ENCODE results near the gene DYSF. TPM values are rescaled to one million over a fixed set of nuclear protein-coding genes. Genes with fewer than 3 reads are reported as not detected.

Gene DYSF
- total RNA-seq, 1 donor from 2014 or later: 0.13 TPM

- Mint-ChIP-seq H3K27ac (no peak overlapping the region), H3K27me3 (peaks cover 18% of the 10 kb centered on the region), H3K4me1 (no peaks in the 10 kb centered on the region), H3K36me3 (ENCODE audit: low read depth) (no peaks in the 10 kb centered on the region), H3K4me3 (no peak overlapping the region), H3K9me3 (no peaks in the 10 kb centered on the region)
- DNase-seq: no peak
- ATAC-seq (ENCODE audit: low read depth): no peak
- ChIA-PET POLR2A (no interaction called here), CTCF (interaction anchor here (1.9 kb wide), 1 partner anchor 1029 kb away, joined by 5 read pairs; no protein-coding TSS in a partner anchor)
- intact Hi-C loops (cut with micrococcal nuclease): no loop called here
- TF ChIP-seq CTCF (IDR thresholded peaks at IDR 0.05): no peak
Measured at GRCh38 chr2:71550801-71551630, 97.7 kb downstream of the DYSF start.

DNA sequence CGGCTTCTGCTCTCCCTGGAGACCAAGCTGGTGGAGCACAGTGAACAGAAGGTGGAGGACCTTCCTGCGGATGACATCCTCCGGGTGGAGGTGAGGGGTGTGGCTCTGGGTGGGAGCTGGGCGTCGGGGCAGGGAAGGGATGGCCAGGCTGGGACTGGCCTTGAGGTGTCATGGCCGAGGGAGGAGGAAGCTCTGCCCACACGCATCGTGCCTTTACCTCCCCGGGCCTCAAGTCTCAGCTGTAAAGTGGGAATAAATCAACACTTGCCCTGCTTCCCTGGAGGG is 98.2 kb downstream of the DYSF start:
- Mint-ChIP-seq H3K27me3 (peaks cover 14% of the 10 kb centered on the region), H3K27ac (no peak overlapping the region), H3K9me3 (no peaks in the 10 kb centered on the region), H3K36me3 (ENCODE audit: low read depth) (no peaks in the 10 kb centered on the region), H3K4me1 (no peaks in the 10 kb centered on the region), H3K4me3 (no peak overlapping the region)
- ATAC-seq (ENCODE audit: low read depth) (no peak), DNase-seq (no peak)
- intact Hi-C loops (cut with micrococcal nuclease): no loop called here
- TF ChIP-seq CTCF (IDR thresholded peaks at IDR 0.05): no peak
- ChIA-PET CTCF (interaction anchor here (1.5 to 1.9 kb wide), 2 partner anchors 1028 to 1194 kb away, joined by 4 to 5 read pairs; no protein-coding TSS in a partner anchor), POLR2A (no interaction called here)

- POLR2A ChIA-PET: no interaction called here
- ATAC-seq (ENCODE audit: low read depth): no peak
- Mint-ChIP-seq H3K27me3 (peaks cover 8% of the 10 kb centered on the region), H3K4me3 (no peak overlapping the region), H3K9me3 (no peaks in the 10 kb centered on the region), H3K4me1 (no peaks in the 10 kb centered on the region), H3K36me3 (ENCODE audit: low read depth) (no peaks in the 10 kb centered on the region), H3K27ac (no peak overlapping the region)
- intact Hi-C loops (cut with micrococcal nuclease): no loop called here
- TF ChIP-seq CTCF (IDR thresholded peaks at IDR 0.05): no peak
- CTCF ChIA-PET: interaction anchor here (1.0 to 1.9 kb wide), 3 partner anchors 58 to 1193 kb away, joined by 3 to 5 read pairs (median 4); no protein-coding TSS in a partner anchor
- DNase-seq: no peak
Measured at GRCh38 chr2:71552356-71552755, 99.0 kb downstream of the DYSF start.

DNA sequence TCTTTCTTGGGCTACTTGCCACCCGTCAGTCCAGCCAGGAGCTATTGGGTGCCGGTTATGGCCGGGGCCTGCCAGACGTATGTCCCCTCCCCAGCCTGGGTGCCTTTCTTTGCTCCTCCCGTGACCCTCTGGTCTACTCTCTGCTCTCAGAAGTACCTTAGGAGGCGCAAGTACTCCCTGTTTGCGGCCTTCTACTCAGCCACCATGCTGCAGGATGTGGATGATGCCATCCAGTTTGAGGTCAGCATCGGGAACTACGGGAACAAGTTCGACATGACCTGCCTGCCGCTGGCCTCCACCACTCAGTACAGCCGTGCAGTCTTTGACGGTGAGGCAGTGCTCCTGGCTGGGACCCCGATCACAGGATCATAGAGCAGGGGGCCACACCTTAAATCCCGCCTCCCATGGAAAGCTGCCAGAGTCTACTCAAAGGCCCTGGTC is 99.5 kb downstream of the DYSF start:
- Mint-ChIP-seq H3K4me3 (no peak overlapping the region), H3K9me3 (no peaks in the 10 kb centered on the region), H3K27ac (no peak overlapping the region), H3K36me3 (ENCODE audit: low read depth) (no peaks in the 10 kb centered on the region), H3K4me1 (no peaks in the 10 kb centered on the region), H3K27me3 (peaks cover 8% of the 10 kb centered on the region)
- no peak for TF ChIP-seq CTCF (IDR thresholded peaks at IDR 0.05)
- ATAC-seq (ENCODE audit: low read depth): no peak
- CTCF ChIA-PET: interaction anchor here (1.0 to 1.5 kb wide), 2 partner anchors 57 to 1193 kb away, joined by 3 to 4 read pairs; no protein-coding TSS in a partner anchor
- intact Hi-C loops (cut with micrococcal nuclease): no loop called here
- no peak for DNase-seq
- POLR2A ChIA-PET: no interaction called here

GRCh38 chr2:71554028-71554705 is 100.8 kb downstream of the DYSF start:
- Mint-ChIP-seq H3K27ac (no peak overlapping the region), H3K4me3 (no peak overlapping the region), H3K36me3 (ENCODE audit: low read depth) (no peaks in the 10 kb centered on the region), H3K27me3 (peaks cover 5% of the 10 kb centered on the region), H3K4me1 (no peaks in the 10 kb centered on the region), H3K9me3 (no peaks in the 10 kb centered on the region)
- intact Hi-C loops (cut with micrococcal nuclease): no loop called here
- no peak for TF ChIP-seq CTCF (IDR thresholded peaks at IDR 0.05)
- ChIA-PET CTCF (no interaction called here), POLR2A (no interaction called here)
- no peak for DNase-seq
- ATAC-seq (ENCODE audit: low read depth): no peak
